Ishikawa (cell line): ENCODE results near the gene FER.

Source experiments
- RAD21 ChIP-seq: IDR thresholded peaks from 2 replicates; pipeline ENCODE4 v1.6.1; 2012; ENCODE audit warnings: low read depth
- TEAD4 ChIP-seq: IDR thresholded peaks from 2 replicates; pipeline ENCODE4 v1.6.1; 2012

DNA sequence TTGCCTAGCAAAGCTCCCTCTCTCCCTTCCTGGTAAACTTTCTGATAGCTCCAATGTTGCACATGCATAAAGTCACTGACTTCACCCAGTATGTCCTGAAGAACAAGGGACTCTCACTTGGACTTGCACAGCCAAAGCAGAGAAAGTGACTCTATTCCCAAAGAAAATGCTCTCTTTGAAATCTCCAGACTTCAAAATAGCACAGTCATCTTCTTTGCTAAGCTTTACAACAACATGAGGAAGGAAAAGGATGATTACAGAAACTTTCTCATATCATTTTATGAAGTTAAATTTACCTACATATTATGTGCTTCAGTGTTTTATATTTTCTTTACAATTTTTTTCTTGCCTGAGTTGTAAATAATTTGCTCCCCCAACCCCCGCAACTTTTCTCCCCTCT lies 397.4 kb downstream of the FER start:
- no peak for TF ChIP-seq RAD21
- no peak for TF ChIP-seq TEAD4
